ENCODE data around the gene NTHL1. TPM values are rescaled to one million over a fixed set of nuclear protein-coding genes. Genes with fewer than 3 reads are reported as not detected.

The NTHL1 gene
- total and polyA plus RNA-seq, 10 of the 15 experiments (the other 5 are each of a cell fraction or from before 2014, with no cell fraction given), result 0.85 to 54.7 (median 39.0) TPM

GRCh38 chr16:2031081-2031577 lies 16.5 kb downstream of the NTHL1 start (continued):
- TF ChIP-seq MEF2A (IDR thresholded peaks at IDR 0.05; ENCODE audit: insufficient read depth, low read depth, low read length) (no peak), PML (IDR thresholded peaks at IDR 0.05; ENCODE audit: low read length) (no peak), ZNF274 (IDR thresholded peaks at IDR 0.05; ENCODE audit: insufficient read depth, insufficient read length) (no peak), NFYA (IDR thresholded peaks at IDR 0.05; ENCODE audit: borderline replicate concordance, low read depth, low read length) (no peak), RAD21 (IDR thresholded peaks at IDR 0.05; ENCODE audit: insufficient read depth, low read depth, low read length) (no peak), TCF3 (IDR thresholded peaks at IDR 0.05; ENCODE audit: borderline replicate concordance, insufficient read depth, low read depth, low read length) (no peak), SUPT20H (IDR thresholded peaks at IDR 0.05; ENCODE audit: borderline replicate concordance, control insufficient read depth, low read depth, low read length) (no peak), NR2C2 (IDR thresholded peaks at IDR 0.05; ENCODE audit: borderline replicate concordance, control insufficient read depth, insufficient read length, low read depth) (no peak), ZNF207 (IDR thresholded peaks at IDR 0.05; ENCODE audit: borderline replicate concordance) (no peak), ZNF217 (IDR thresholded peaks at IDR 0.05) (no peak), GATAD2B (conservative IDR thresholded peaks at IDR 0.05; ENCODE audit: low read depth) (no peak), SUZ12 (IDR thresholded peaks at IDR 0.05; ENCODE audit: unreplicated experiment) (no peak)

GRCh38 chr16:2030036-2030435 lies 17.6 kb downstream of the NTHL1 start:
- Histone ChIP-seq H3K9me3 (replicated peaks; ENCODE audit: control insufficient read depth, insufficient read depth, low read length) (no peaks in the 10 kb centered on the region), H3K36me3 (ENCODE audit: control insufficient read depth in 2 of 2, insufficient read depth in 2 of 2, low read length in 1 of 2) (no peaks in the 10 kb centered on the region), H3K4me1 (ENCODE audit: control insufficient read depth, insufficient read depth, low read length) (no peaks in the 10 kb centered on the region), H4K20me1 (ENCODE audit: control insufficient read depth, insufficient read depth) (peaks cover 5% of the 10 kb centered on the region; the same call in 1 of the 2 replicates), H3K27ac (ENCODE audit: control insufficient read depth, insufficient read depth) (no peak overlapping the region), H2AFZ (ENCODE audit: control insufficient read depth, low read depth, low read length) (no peak overlapping the region), H3K4me2 (ENCODE audit: control insufficient read depth, insufficient read depth) (no peak overlapping the region), H3K79me2 (ENCODE audit: control insufficient read depth, insufficient read depth, low read length) (no peaks in the 10 kb centered on the region), H3K4me3 (no peak overlapping the region), H3K9ac (ENCODE audit: control insufficient read depth, insufficient read depth, low read length) (no peak overlapping the region), H3K27me3 (replicated peaks in 1 of 2; ENCODE audit: control insufficient read depth in 2 of 2, insufficient read depth in 2 of 2, low read length in 1 of 2) (peaks cover 11 to 13% of the 10 kb centered on the region in 2 experiments)
- intact Hi-C loops (cut with micrococcal nuclease; ENCODE audit: unreplicated experiment) (no loop called here), in situ Hi-C loops (cut with MboI) (no loop called here)
- ChIA-PET SMC1A (ENCODE audit: uncharacterized antibody, unreplicated experiment) (no interaction called here), CTCF (no interaction called here), RAD21 (ENCODE audit: unreplicated experiment) (interaction anchor here (0.7 kb wide), 1 partner anchor 118 kb away, joined by 3 read pairs; no protein-coding TSS in a partner anchor), POLR2A (no interaction called here)
- ATAC-seq, result no peak
- 59% methylated on average over 11 of the region's 11 CpGs for WGBS (ENCODE audit: insufficient coverage, insufficient replicate concordance, low lambda C conversion rate, missing lambda C conversion rate)
- DNase-seq (ENCODE audit: low read depth, low spot score), result no peak
- TF ChIP-seq DPF2 (IDR thresholded peaks at IDR 0.05) (no peak), HCFC1 (IDR thresholded peaks at IDR 0.05; ENCODE audit: low read length) (no peak)
- FAIRE-seq, result no peak
- BruUV-seq (replicated peaks), result no TSS peak
